ENCODE data around the gene INAVA. TPM values are rescaled to one million over a fixed set of nuclear protein-coding genes. Genes with fewer than 3 reads are reported as not detected.

INAVA gene
- total and polyA plus RNA-seq, 9 of the 15 experiments (the other 6 are each of a cell fraction or from before 2014, with no cell fraction given) = 0.09 TPM; not detected in 8

DNA sequence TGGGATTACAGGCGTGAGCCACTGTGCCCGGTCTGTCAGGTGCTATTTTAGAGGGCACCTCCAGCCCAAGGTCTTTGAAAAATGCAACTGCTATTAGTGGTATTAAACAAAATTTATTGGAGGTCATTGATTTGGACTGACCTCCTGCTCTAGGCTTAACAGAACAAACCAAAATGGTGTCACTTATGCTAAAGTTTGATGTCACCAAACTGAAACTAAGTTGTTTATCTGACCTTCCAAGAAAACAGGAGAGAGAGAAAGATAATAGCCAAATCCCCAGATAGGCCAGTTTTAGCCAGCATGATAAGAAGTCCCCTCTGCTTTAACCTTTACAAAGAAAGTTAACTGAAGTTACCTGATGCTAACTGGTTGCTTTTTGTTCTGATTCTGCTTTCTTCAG is 8.1 kb upstream of the INAVA start (continued):
- TF ChIP-seq, protein P1, sequence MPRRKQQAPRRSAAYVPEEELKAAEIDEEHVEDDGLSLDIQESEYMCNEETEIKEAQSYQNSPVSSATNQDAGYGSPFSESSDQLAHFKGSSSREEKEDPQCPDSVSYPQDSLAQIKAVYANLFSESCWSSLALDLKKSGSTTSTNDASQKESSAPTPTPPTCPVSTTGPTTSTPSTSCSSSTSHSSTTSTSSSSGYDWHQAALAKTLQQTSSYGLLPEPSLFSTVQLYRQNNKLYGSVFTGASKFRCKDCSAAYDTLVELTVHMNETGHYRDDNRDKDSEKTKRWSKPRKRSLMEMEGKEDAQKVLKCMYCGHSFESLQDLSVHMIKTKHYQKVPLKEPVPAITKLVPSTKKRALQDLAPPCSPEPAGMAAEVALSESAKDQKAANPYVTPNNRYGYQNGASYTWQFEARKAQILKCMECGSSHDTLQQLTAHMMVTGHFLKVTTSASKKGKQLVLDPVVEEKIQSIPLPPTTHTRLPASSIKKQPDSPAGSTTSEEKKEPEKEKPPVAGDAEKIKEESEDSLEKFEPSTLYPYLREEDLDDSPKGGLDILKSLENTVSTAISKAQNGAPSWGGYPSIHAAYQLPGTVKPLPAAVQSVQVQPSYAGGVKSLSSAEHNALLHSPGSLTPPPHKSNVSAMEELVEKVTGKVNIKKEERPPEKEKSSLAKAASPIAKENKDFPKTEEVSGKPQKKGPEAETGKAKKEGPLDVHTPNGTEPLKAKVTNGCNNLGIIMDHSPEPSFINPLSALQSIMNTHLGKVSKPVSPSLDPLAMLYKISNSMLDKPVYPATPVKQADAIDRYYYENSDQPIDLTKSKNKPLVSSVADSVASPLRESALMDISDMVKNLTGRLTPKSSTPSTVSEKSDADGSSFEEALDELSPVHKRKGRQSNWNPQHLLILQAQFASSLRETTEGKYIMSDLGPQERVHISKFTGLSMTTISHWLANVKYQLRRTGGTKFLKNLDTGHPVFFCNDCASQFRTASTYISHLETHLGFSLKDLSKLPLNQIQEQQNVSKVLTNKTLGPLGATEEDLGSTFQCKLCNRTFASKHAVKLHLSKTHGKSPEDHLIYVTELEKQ (CRISPR knock-in tag; IDR thresholded peaks at IDR 0.05) = peak; percentile 82
- no peak for TF ChIP-seq EP400 (IDR thresholded peaks at IDR 0.05)
- no peak for TF ChIP-seq SIN3A (IDR thresholded peaks at IDR 0.05; ENCODE audit: borderline replicate concordance in 2 of 2, control insufficient read depth in 1 of 2, low read depth in 2 of 2, low read length in 2 of 2)
- TF ChIP-seq, protein P2, sequence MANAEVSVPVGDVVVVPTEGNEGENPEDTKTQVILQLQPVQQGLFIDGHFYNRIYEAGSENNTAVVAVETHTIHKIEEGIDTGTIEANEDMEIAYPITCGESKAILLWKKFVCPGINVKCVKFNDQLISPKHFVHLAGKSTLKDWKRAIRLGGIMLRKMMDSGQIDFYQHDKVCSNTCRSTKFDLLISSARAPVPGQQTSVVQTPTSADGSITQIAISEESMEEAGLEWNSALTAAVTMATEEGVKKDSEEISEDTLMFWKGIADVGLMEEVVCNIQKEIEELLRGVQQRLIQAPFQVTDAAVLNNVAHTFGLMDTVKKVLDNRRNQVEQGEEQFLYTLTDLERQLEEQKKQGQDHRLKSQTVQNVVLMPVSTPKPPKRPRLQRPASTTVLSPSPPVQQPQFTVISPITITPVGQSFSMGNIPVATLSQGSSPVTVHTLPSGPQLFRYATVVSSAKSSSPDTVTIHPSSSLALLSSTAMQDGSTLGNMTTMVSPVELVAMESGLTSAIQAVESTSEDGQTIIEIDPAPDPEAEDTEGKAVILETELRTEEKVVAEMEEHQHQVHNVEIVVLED (CRISPR knock-in tag; IDR thresholded peaks at IDR 0.05) = peak; percentile 53
- peak; percentile 94 for TF ChIP-seq KLF6 (CRISPR knock-in tag; IDR thresholded peaks at IDR 0.05; ENCODE audit: borderline replicate concordance)
- no peak for TF ChIP-seq SREBF2 (CRISPR knock-in tag; IDR thresholded peaks at IDR 0.05)
- 0 out of 2 replicates have a peak, but pooled peaks have one; percentile 13 for TF ChIP-seq NFE2L1 (tag; IDR thresholded peaks at IDR 0.05; ENCODE audit: borderline replicate concordance, low read depth)
- no peak for TF ChIP-seq SRSF7 (optimal IDR thresholded peaks at IDR 0.05; ENCODE audit: low read depth, low read length)
- no peak for TF ChIP-seq TBL1XR1 (IDR thresholded peaks at IDR 0.05; ENCODE audit: low read length in 2 of 2)
- TF ChIP-seq ARID1B (IDR thresholded peaks at IDR 0.05) = peak; percentile 59
- TF ChIP-seq, protein P3, sequence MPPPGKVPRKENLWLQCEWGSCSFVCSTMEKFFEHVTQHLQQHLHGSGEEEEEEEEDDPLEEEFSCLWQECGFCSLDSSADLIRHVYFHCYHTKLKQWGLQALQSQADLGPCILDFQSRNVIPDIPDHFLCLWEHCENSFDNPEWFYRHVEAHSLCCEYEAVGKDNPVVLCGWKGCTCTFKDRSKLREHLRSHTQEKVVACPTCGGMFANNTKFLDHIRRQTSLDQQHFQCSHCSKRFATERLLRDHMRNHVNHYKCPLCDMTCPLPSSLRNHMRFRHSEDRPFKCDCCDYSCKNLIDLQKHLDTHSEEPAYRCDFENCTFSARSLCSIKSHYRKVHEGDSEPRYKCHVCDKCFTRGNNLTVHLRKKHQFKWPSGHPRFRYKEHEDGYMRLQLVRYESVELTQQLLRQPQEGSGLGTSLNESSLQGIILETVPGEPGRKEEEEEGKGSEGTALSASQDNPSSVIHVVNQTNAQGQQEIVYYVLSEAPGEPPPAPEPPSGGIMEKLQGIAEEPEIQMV (tag; conservative IDR thresholded peaks at IDR 0.05; ENCODE audit: low read depth) = peak; percentile 70; the same call in 1 of the 2 replicates
- no peak for TF ChIP-seq RAD21 (CRISPR knock-in tag; conservative IDR thresholded peaks at IDR 0.05 in 1 of 2, IDR thresholded peaks at IDR 0.05 in 1 of 2)
- TF ChIP-seq ZNF699 (CRISPR knock-in tag; IDR thresholded peaks at IDR 0.05; ENCODE audit: insufficient replicate concordance) = no peak
- no peak for TF ChIP-seq JUN (IDR thresholded peaks at IDR 0.05; ENCODE audit: borderline replicate concordance, low read depth, low read length)
- TF ChIP-seq JUN (CRISPR knock-in tag; IDR thresholded peaks at IDR 0.05; ENCODE audit: borderline replicate concordance) = no peak
- no peak for TF ChIP-seq MCM5 (IDR thresholded peaks at IDR 0.05; ENCODE audit: low read depth)
- TF ChIP-seq KHSRP (IDR thresholded peaks at IDR 0.05) = no peak
- no peak for TF ChIP-seq PCBP2 (IDR thresholded peaks at IDR 0.05; ENCODE audit: low read depth, low read length, poor library complexity, severe bottlenecking)
